ENCODE data around the gene SMIM34.

GRCh38 chr21:34369741-34370140 lies 54.0 kb downstream of the SMIM34 start:
- TF ChIP-seq TAF1 (IDR thresholded peaks at IDR 0.05; ENCODE audit: low read depth, low read length), result no peak
- TF ChIP-seq POLR2A (IDR thresholded peaks at IDR 0.05; ENCODE audit: low read depth, low read length), result no peak
- no peak for TF ChIP-seq POLR2AphosphoS5 (IDR thresholded peaks at IDR 0.05; ENCODE audit: low read depth, low read length)
- no peak for TF ChIP-seq SPI1 (IDR thresholded peaks at IDR 0.05; ENCODE audit: low read depth, low read length)
- no peak for TF ChIP-seq PAX5 (IDR thresholded peaks at IDR 0.05; ENCODE audit: insufficient read depth, low read length, severe bottlenecking)
- TF ChIP-seq POU2F2 (IDR thresholded peaks at IDR 0.05; ENCODE audit: low read depth, low read length), result no peak
